HepG2 (cell line): ENCODE measurements around the gene PLXNA3. TPM values are rescaled to one million over a fixed set of nuclear protein-coding genes. Genes with fewer than 3 reads are reported as not detected.
A peak's percentile ranks its signal among the peaks of the same experiment; 100 is the strongest.

Source experiments
- ATF3 ChIP-seq: sonication (generic); formaldehyde crosslinking; IDR thresholded peaks from 2 replicates; pipeline ENCODE4 v1.4.0; 2020; ENCODE audit warnings: missing genetic modification reagents
- BCL3 ChIP-seq: sonication (generic); formaldehyde crosslinking; IDR thresholded peaks from 2 replicates; pipeline ENCODE4 v1.5.1; 2020; ENCODE audit warnings: mild to moderate bottlenecking, missing genetic modification reagents, moderate library complexity
- BRCA1 ChIP-seq: sonication (generic); formaldehyde crosslinking; IDR thresholded peaks from 2 replicates; pipeline ENCODE4 v1.4.0; 2020; ENCODE audit warnings: missing genetic modification reagents
- FOXA3 ChIP-seq: IDR thresholded peaks from 2 replicates; pipeline ENCODE4 v1.6.1; 2016; ENCODE audit warnings: missing genetic modification reagents, missing compliant biosample characterization
- RNF219 ChIP-seq: sonication (generic); formaldehyde crosslinking; IDR thresholded peaks from 2 replicates; pipeline ENCODE4 v1.5.0; 2020; ENCODE audit warnings: mild to moderate bottlenecking, missing genetic modification reagents
- TBL1XR1 ChIP-seq: fragments of 150-350 bp; IDR thresholded peaks from 2 replicates; pipeline ENCODE4 v1.6.1; 2014; ENCODE audit warnings: borderline replicate concordance, low read length; ENCODE audit not compliant: partially characterized antibody
- THAP11 ChIP-seq: IDR thresholded peaks from 2 replicates; pipeline ENCODE4 v1.6.1; 2016; ENCODE audit warnings: missing biosample characterization, missing genetic modification reagents
- ZIK1 ChIP-seq: sonication (generic); formaldehyde crosslinking; IDR thresholded peaks from 2 replicates; pipeline ENCODE4 v1.5.0; 2020; ENCODE audit warnings: mild to moderate bottlenecking, low read depth, missing genetic modification reagents, borderline replicate concordance
- ZMYM3 ChIP-seq: sonication (generic); formaldehyde crosslinking; IDR thresholded peaks from 2 replicates; pipeline ENCODE4 v1.5.1; 2020; ENCODE audit warnings: mild to moderate bottlenecking, missing genetic modification reagents
- ZNF329 ChIP-seq: sonication (generic); formaldehyde crosslinking; IDR thresholded peaks from 2 replicates; pipeline ENCODE4 v1.9.0; 2021; ENCODE audit warnings: low read depth, mild to moderate bottlenecking, missing genetic modification reagents
- ZNF513 ChIP-seq: sonication (generic); formaldehyde crosslinking; conservative IDR thresholded peaks from 2 replicates; pipeline ENCODE4 v1.5.0; 2020; ENCODE audit warnings: missing genetic modification reagents
- ZNF564 ChIP-seq: sonication (generic); formaldehyde crosslinking; IDR thresholded peaks from 2 replicates; pipeline ENCODE4 v1.8.1; 2023; ENCODE audit warnings: mild to moderate bottlenecking, missing genetic modification reagents
- ZNF629 ChIP-seq: sonication (generic); formaldehyde crosslinking; conservative IDR thresholded peaks from 2 replicates; pipeline ENCODE4 v1.5.0; 2020; ENCODE audit warnings: missing genetic modification reagents
- ZNF749 ChIP-seq: sonication (generic); formaldehyde crosslinking; IDR thresholded peaks from 2 replicates; pipeline ENCODE4 v1.8.0; 2022; ENCODE audit warnings: mild to moderate bottlenecking, missing genetic modification reagents, moderate library complexity, borderline replicate concordance
- polyA plus RNA-seq, 8 experiments: library from polyadenylated mRNA; depleted of rRNA in 3 of 8; stranded (reverse) in 7 of 8; unstranded in 1 of 8; fragments of >200 nt; fragmentation: Illumina TruSeq in 4 of 8; extraction: Trizol in 4 of 8; gene quantifications; 2 replicates each; pipeline versions ENCODE4 v1.2.1 to v1.2.3, GENCODE V29; 2011 to 2016; ENCODE audit warnings: low read depth in 4 of 8, missing spikeins in 1 of 8, mixed read lengths in 1 of 8; ENCODE audit not compliant: insufficient read depth in 1 of 8
- total RNA-seq, 5 experiments: library from RNA; depleted of rRNA; stranded (reverse); fragments of >200 nt; fragmentation: Illumina TruSeq; extraction: Trizol; gene quantifications; 2 replicates each; pipeline ENCODE4 v1.2.3, GENCODE V29; 2016; ENCODE audit warnings: low read depth in 1 of 5

Gene PLXNA3
- total and polyA plus RNA-seq, 2 of the 13 experiments (the other 11 are each of a cell fraction or from before 2014, with no cell fraction given), result 5.8 to 20.6 TPM

- no peak for TF ChIP-seq ZIK1 (CRISPR knock-in tag)
- TF ChIP-seq ZNF629 (CRISPR knock-in tag), result no peak
- TF ChIP-seq FOXA3 (CRISPR knock-in tag), result no peak
- TF ChIP-seq THAP11 (CRISPR knock-in tag), result peak; percentile 67
- TF ChIP-seq ATF3, result no peak
- TF ChIP-seq ZNF749 (CRISPR knock-in tag), result no peak
- no peak for TF ChIP-seq RNF219 (CRISPR knock-in tag)
- TF ChIP-seq ZNF513 (CRISPR knock-in tag), result no peak
- TF ChIP-seq ZMYM3 (CRISPR knock-in tag), result peak; percentile 70; the same call in 1 of the 2 replicates
- no peak for TF ChIP-seq TBL1XR1
- no peak for TF ChIP-seq BRCA1 (CRISPR knock-in tag)
- no peak for TF ChIP-seq ZNF329 (CRISPR knock-in tag)
- no peak for TF ChIP-seq ZNF564 (CRISPR knock-in tag)
- TF ChIP-seq BCL3 (CRISPR knock-in tag), result no peak
Observed at GRCh38 chrX:154428176-154429171, 29.6 kb upstream of the PLXNA3 start, which contains the start of gene ATP6AP1 (continued).
